Upper lobe of left lung (tissue), 4 donors: ENCODE measurements around the gene MATN3.

Experiments
- POLR2A ChIP-seq, 4 donors: fragments of 450-650 bp; IDR thresholded peaks; one replicate each; pipeline ENCODE4 v1.5.1; 2016 to 2017; ENCODE audit warnings: antibody characterized with exemption in 4 of 4, mild to moderate bottlenecking in 2 of 4
- POLR2AphosphoS5 ChIP-seq, 2 donors: sonication (generic); formaldehyde crosslinking; IDR thresholded peaks; one replicate each; pipeline ENCODE4 v1.5.1; 2017; ENCODE audit warnings: antibody characterized with exemption in 2 of 2
- TF ChIP-seq, protein P1 (sequence below), 6 experiments: fragments of 450-650 bp in 4 of 6; fragments of 200-600 bp in 2 of 6; sonication (generic) in 2 of 6; IDR thresholded peaks; one replicate each; pipeline ENCODE4 v1.5.1; 2016 to 2019; ENCODE audit warnings: antibody characterized with exemption in 6 of 6

DNA sequence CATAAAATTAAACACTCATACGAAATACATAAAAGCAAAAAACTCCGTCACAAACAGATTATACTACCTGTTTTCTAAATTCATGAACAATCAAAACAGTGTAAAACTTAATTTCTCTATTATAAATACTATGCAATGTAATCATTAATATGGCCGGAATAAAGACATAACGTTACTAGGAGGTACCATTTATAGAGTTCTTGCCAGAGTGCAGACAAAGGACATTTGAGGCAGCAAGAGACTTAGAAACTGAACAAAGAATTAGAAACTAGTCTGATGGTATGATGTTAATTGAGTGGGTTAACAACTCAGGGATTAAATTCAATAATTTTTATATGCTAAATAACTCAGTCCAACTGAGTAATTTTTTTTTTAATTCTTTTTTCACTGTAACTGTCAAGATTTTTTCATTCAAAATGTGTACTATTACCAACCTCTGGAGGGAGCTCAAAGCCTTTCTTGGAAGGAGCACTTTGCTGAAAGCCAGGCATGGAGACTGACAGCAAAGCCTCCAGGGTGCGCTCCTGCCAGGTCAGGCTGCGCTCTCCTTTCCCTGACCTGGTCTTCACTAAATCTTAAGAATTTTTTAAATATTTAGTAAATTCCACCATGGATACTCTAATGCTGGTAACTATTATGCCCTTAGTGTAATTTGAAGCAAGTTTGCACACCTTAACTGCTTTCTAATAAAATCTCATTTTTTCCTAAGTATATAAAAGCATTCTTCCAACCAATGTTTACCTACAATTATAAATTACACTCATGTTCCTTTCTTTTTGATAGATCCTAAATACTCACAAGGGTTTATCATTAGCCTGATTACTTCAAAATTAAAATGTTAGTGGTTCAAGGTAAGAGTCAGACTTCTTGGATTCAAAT is 56.7 kb downstream of the MATN3 start:
- TF ChIP-seq, protein P1, sequence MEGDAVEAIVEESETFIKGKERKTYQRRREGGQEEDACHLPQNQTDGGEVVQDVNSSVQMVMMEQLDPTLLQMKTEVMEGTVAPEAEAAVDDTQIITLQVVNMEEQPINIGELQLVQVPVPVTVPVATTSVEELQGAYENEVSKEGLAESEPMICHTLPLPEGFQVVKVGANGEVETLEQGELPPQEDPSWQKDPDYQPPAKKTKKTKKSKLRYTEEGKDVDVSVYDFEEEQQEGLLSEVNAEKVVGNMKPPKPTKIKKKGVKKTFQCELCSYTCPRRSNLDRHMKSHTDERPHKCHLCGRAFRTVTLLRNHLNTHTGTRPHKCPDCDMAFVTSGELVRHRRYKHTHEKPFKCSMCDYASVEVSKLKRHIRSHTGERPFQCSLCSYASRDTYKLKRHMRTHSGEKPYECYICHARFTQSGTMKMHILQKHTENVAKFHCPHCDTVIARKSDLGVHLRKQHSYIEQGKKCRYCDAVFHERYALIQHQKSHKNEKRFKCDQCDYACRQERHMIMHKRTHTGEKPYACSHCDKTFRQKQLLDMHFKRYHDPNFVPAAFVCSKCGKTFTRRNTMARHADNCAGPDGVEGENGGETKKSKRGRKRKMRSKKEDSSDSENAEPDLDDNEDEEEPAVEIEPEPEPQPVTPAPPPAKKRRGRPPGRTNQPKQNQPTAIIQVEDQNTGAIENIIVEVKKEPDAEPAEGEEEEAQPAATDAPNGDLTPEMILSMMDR (IDR thresholded peaks at IDR 0.05) = peak; percentile 11 to 65 (median 52)
- no peak for TF ChIP-seq POLR2A (IDR thresholded peaks at IDR 0.05)
- no peak for TF ChIP-seq POLR2AphosphoS5 (IDR thresholded peaks at IDR 0.05)
